Glutamatergic neuron (in vitro differentiated cells): Measurements from ENCODE around the gene TMEM37. TPM values are rescaled to one million over a fixed set of nuclear protein-coding genes. Genes with fewer than 3 reads are reported as not detected.

Experiments used
- DNase-seq: peaks from one replicate; pipeline ENCODE4 v3.0.0; 2022
- H3K27ac Mint-ChIP-seq: one replicate; pipeline ENCODE4 v1.8.0; 2020; ENCODE audit warnings: mild to moderate bottlenecking, mixed read lengths, inconsistent platforms; ENCODE audit not compliant: unreplicated experiment
- H3K27me3 Mint-ChIP-seq: one replicate; pipeline ENCODE4 v1.8.0; 2020; ENCODE audit warnings: mild to moderate bottlenecking, moderate library complexity, mixed read lengths, inconsistent platforms; ENCODE audit not compliant: unreplicated experiment
- H3K36me3 Mint-ChIP-seq: one replicate; pipeline ENCODE4 v1.8.0; 2020; ENCODE audit warnings: mild to moderate bottlenecking, mixed read lengths, inconsistent platforms; ENCODE audit not compliant: unreplicated experiment
- H3K4me1 Mint-ChIP-seq: one replicate; pipeline ENCODE4 v1.8.0; 2020; ENCODE audit warnings: mild to moderate bottlenecking, low read depth, mixed read lengths, inconsistent platforms; ENCODE audit not compliant: unreplicated experiment
- H3K4me3 Mint-ChIP-seq: one replicate; pipeline ENCODE4 v1.8.0; 2020; ENCODE audit warnings: mild to moderate bottlenecking, mixed read lengths, inconsistent platforms; ENCODE audit not compliant: unreplicated experiment
- H3K9me3 Mint-ChIP-seq: one replicate; pipeline ENCODE4 v1.8.0; 2020; ENCODE audit warnings: mild to moderate bottlenecking, moderate library complexity, mixed read lengths, inconsistent platforms; ENCODE audit not compliant: unreplicated experiment
- CTCF ChIP-seq: fragments of 200-600 bp; sonication (generic); IDR thresholded peaks from one replicate; pipeline ENCODE4 v1.5.0; 2021; ENCODE audit not compliant: partially characterized antibody, unreplicated experiment
- total RNA-seq: library from RNA; stranded (reverse); fragmentation: NEBNext Ultra II Directional; extraction: Animal tissue kit (Norgen Biotek cat#: 25700); gene quantifications from one replicate; pipeline ENCODE4 v1.2.1, GENCODE V29; 2021; ENCODE audit not compliant: unreplicated experiment

The TMEM37 gene
- total RNA-seq, 1 donor from 2014 or later, result not detected

DNA sequence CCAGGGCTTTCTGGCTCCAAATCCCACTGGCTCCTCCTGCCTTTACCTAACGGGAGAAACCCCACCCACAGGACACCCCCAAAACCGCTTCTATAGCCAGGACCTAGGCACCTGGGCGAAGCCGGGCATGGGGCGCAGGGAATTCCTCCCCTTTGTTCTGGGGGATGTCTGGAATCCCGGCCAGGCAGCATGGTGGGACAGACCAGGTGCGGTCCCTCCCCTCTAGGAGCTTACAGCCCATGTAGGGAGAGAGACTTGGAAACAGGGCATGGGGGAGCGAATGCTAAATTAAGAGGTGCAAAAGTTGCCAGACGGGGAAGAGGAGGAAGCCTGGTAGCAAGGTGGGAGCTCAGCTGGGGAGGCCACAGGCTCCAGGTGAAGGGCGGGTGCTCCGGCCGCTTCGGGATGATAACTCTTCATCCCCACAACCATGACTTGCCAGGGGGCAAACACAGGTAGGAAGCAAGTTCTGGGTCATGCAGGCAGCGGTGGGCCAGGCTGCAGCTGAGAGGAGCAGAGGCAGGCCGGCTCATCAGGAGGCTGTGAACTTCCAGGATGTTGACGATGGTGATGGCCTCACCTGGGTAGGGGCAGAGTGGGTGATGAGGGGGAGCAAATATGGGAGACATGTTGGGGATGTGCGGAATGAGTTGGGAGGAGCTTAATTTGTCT lies 1.3 kb downstream of the TMEM37 start:
- Mint-ChIP-seq H3K4me1 (no peaks in the 10 kb centered on the region), H3K27ac (no peak overlapping the region), H3K9me3 (peaks cover 9% of the 10 kb centered on the region), H3K36me3 (no peaks in the 10 kb centered on the region), H3K4me3 (peak overlapping the region; percentile 42), H3K27me3 (peaks cover 22% of the 10 kb centered on the region)
- TF ChIP-seq CTCF, result no peak
- DNase-seq, result no peak

DNA sequence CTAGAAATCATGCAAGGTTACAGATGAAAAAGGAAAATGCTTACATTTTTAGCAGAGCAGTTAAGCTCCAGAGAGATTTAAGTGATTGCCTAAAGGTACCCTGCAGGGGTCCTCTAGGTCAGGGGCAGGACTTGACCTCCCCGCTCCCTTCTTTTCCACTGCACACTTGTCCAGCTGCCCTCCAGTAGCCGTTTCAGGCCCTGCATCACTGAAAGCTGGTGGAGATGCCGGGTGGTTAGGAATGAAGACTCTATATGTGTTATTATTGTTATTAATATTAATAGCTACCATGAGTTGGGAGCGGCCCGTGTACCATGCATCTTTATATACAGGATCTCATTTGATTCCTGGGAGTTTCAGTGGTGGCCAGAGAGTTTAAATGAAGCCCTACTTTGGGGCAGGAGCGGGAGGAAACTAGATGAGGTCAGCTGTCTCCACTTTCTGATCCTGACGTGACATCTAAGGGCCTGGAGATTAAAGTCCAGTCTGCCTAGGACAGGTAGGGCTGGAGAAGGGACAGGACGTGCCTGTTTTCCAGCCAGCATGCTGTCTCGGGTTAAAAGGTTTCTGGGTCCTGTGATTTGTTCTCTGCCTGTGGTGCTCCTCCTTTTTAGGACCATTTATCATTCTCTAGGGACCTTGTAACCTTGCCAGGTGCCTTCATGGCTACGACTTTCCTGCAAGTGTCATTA lies 2.1 kb downstream of the TMEM37 start:
- peaks cover 24% of the 10 kb centered on the region for H3K27me3 Mint-ChIP-seq
- no peak overlapping the region for H3K27ac Mint-ChIP-seq
- no peak overlapping the region for H3K4me3 Mint-ChIP-seq
- peaks cover 9% of the 10 kb centered on the region for H3K9me3 Mint-ChIP-seq
- TF ChIP-seq CTCF, result no peak
- DNase-seq, result no peak
- no peaks in the 10 kb centered on the region for H3K4me1 Mint-ChIP-seq
- no peaks in the 10 kb centered on the region for H3K36me3 Mint-ChIP-seq

- Mint-ChIP-seq H3K27ac (no peak overlapping the region), H3K4me1 (no peaks in the 10 kb centered on the region), H3K9me3 (peaks cover 9% of the 10 kb centered on the region), H3K4me3 (no peak overlapping the region), H3K36me3 (no peaks in the 10 kb centered on the region), H3K27me3 (peaks cover 24% of the 10 kb centered on the region)
- no peak for TF ChIP-seq CTCF
- no peak for DNase-seq
Observed at GRCh38 chr2:119434664-119435063, 3.0 kb downstream of the TMEM37 start.

DNA sequence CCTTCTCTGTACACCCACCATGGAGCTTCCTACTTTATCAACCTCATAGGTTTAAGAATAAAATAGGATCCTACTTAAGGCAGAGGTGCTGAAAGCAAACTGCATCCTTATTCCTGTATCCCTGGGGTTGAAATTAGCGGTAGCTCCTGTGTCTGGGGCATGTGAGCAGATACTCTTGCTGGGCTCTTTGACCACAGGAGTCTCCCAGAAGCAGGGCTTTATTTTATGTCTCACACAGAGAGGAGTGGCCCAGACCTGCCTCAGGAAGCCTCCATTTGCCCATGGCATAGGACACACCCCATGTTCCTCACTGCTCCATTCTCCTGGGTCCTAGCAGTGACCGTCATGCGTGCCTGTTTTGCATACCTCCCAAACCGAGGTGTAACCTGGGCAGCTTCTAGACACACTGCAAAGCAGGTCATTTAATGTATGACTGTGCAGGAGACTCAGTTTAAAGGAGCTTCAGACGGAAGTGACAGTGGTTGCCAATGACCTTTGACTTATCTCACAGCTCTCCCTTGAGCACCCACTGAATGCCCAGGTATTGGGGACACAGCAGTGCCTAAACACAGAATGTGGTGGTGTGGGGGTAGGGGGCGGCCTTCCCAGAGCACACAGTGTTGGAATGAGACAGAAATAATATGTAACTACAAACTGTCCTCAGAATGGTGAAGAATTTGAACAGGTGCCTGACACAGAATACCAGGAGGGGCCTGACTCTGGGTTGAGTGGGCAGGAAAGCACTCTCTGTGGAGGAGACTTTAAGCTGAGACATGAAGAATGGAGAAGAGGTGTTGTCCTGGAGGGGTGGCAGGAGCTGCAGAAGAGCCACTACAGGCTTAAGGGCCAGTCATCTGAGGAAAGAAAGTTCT lies 3.7 kb downstream of the TMEM37 start:
- Mint-ChIP-seq H3K4me1 (no peaks in the 10 kb centered on the region), H3K4me3 (no peak overlapping the region), H3K36me3 (no peaks in the 10 kb centered on the region), H3K27me3 (peaks cover 24% of the 10 kb centered on the region), H3K27ac (no peak overlapping the region), H3K9me3 (peaks cover 8% of the 10 kb centered on the region)
- no peak for TF ChIP-seq CTCF
- no peak for DNase-seq
